Suppressor macrophage treated with lipopolysaccharide for 1 hour (primary cell): ENCODE results near the gene ZNHIT6.

Experiments
- DNase-seq, 3 donors: peaks; one replicate each; pipeline ENCODE4 v3.0.0-alpha.2; 2020 to 2022

The ZNHIT6 gene

DNA sequence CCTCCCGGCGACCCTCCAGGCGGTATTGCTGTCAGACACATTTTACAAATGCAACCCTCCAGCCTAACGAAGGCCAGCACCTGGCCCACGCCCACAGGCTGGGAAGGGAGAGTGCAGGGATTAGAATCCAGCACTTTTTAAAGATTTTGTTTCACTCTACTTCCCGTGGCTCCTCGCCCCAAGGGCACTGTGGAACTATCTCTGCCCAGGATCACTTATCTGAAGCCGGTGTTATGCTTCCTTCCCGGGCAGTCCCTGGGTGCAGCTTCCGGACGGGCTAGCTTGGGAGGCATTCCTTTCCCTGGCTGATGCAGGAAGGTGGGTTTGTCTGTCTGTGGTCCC is 91.9 kb downstream of the ZNHIT6 start:
- no peak for DNase-seq

DNA sequence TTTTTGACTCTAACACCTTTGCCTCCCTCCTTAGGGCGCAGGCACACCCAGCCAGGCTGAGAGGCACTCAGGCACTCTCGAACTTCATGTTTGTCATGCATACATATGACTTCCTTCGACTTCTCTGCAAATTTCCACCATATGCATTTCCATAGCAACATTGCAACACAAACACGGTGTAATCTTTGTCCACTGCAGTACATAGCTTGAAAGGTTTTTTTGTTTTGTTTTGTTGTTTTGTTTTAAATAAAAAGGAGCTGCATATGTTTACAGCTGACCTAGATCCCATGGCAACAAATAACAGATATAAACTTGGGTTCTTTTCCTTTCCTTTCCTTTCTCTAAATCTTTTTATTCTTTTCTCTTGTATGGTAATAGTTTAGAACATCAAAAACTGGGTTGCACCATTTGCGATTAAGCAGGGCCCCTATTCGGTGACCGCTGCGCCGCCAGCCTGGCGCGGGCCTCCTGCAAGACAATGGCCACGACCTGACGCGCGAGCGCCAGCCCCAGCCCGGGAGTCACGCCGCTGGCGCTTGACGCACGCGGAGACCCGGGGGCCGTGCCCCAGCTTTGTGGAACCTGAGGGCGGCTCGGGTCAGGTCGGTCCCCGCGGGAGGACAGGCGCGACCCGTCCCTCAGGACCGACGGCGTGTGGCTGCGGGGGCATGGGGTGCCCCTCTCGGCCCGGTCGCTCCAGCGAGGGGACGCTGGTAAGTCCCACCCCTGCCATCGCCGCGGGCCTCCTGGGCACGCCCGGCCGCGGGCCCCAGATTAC is 92.5 kb downstream of the ZNHIT6 start:
- no peak for DNase-seq

DNA sequence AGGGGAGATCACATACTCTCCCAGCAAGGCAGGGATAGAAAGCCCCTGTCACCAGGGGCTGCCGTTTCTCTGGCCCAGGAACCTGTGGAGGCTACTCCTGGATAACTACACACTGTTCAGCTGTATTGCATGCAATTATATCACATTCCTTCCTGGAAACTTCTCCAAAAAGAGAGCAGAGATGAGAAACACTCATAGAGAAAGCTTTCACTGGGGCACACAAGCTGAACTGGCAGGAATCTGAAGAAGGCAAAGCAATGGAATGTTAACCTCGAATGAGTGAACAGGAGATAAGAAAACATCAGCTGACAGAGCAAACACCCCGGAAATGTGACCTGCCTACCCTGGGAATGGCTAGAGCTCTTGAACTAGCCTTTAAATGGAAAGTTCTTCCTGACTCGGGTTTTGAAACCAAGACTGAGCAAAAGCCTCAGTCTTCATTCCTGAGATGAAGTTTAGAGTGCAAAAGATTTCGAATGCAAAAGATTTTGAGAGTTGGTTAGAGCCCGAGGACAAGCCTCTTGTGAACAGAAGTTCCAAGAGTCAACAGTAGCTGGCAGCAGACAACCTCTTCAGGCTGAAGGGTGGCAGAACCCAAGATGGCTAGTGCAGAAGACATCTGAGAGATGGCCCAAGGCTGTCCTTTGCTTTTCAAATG is 95.4 kb downstream of the ZNHIT6 start:
- DNase-seq, result no peak

DNA sequence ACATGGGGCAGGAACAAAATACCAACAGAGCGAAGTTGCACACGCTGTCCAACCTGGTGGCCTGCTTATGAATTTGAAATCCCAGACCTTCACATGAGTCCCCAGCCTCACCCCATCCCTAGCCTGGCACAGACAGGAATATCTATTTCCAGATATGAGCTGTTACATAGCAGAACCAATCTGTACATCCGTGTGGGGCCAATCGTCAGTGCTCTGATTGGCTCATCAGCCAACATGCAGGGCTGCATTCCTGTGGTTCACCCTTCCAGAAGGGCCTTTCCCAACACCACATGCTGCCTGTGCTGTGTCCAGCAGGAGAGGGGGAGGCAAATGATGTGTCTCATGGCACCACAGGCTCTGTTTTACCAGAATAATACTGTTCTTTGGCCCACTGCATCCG is 96.4 kb downstream of the ZNHIT6 start:
- no peak for DNase-seq

DNA sequence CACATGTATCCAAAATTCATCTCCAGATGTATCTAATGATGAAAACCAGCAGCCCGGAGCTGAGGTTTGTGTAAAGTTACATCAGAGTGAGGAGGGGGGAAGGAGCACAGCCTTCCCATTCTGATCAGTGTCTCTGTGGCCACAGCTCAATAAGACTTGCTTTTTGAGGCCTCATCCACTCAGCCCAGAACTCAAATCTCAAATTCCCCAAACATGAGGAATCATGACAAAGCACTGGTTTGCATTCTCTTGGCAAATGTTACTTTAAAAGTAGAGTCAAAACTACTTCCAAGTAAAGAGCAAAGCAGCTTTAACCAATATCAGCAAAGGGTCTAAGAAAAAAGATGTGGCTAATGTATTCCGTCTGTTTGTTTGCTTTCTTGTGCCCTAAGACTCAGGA is 96.8 kb downstream of the ZNHIT6 start:
- no peak for DNase-seq

DNA sequence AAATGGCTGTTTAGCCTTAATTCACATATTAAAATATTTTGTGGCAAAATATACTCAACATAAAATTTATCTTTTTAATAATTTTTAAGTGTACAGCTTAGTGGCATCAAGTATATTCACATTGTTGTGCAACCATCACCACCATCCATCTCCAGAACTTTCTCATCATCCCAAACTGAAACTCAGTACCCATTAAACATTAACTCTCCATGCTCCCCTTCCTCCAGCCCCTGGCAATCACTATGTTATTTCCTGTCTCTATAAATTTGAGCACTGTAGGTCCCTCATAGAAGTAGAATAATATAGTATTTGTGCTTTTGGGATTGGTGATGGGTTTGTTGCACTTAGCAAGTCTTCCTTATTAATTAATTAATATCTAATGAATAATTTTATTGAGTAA is 98.3 kb downstream of the ZNHIT6 start:
- DNase-seq, result no peak

DNA sequence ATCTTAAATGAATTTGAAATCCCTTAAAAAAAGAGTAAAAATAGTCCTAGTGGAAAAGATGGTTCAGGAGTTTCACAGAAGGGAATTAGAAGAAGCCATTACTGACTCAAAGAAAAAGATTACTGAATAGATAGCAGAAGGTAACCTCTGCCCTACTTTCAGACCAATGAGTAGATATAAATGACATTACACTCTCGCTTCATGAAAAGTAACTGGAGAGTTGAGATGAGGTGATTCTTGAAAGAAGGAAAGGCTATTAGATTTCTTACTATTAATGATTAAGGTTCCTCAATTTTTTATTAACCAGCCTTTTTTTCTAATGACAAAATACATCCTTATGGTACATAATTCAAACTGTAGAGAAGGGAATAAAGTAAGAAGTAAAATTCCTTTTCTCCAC is 99.4 kb downstream of the ZNHIT6 start:
- no peak for DNase-seq

DNA sequence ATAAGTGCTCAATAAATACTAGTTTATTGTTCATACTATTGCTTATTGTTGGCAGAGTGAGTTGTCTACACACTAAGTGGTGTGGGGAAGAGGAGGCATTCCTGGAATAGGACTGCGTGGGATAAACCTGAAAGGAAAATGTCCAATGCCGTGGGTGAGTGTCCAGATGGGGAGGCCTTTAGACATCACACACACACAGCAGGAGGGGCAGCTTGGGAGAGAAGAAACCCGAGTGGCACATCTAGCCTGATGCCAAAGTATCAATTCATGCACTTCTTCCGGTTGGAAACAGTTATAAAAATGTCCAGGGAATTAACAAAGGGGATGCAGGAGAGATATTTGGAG is 100.3 kb downstream of the ZNHIT6 start:
- no peak for DNase-seq

DNA sequence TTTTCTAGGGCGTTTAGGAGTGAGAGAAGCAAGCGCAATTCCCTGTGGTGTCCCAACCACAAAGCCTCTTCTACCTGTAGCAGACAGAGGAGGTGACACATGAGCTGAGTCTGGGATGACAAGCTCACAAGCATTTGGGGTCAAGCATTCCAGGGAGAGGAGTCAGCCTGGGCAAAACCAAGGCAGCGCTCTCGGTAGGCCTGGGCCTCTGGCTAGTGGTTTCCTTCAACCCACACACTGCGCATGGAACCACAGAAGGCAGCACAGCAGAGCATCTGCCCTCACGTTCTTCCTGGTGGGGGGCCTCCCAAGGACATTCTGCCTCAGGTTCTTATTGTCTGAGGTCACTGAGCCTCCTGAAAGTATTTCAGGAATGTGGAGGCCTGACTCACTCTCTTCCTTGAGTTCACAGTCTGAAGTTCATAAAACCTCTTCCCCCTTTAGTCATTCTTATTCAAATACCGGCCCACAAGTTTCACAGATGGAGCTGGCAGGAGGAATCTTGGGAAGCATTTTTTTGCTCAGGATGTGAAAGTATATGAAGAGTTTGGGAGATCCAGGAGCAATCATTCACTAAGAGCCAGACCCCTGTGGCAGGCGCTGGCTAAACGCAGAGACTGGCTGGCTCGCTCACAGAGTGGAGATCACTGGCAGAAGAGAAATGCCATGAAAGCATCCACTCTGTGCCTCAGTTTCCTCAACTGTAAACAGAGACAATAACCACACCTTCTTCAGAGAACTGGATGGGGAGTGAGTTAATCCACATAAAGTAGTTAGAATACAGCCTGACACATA is 100.9 kb downstream of the ZNHIT6 start:
- DNase-seq, result no peak

DNA sequence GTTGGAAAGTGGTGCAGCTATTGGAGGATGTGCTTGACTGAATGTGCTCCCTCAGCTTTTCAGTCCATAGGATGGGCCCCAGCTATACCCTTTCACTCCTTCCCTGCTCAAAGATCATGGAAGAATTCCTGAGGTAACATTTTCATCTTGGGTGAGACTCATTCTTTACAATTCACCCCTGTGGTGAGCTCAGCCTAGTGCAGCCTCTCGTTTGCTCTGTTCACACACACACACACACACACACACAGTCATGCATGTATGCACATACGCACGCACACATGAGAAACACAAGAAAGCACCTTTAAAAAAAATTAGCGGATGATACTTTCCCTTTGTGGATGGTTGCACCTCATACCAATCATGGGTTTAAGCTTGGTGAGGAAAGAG is 101.8 kb downstream of the ZNHIT6 start:
- DNase-seq, result no peak

DNA sequence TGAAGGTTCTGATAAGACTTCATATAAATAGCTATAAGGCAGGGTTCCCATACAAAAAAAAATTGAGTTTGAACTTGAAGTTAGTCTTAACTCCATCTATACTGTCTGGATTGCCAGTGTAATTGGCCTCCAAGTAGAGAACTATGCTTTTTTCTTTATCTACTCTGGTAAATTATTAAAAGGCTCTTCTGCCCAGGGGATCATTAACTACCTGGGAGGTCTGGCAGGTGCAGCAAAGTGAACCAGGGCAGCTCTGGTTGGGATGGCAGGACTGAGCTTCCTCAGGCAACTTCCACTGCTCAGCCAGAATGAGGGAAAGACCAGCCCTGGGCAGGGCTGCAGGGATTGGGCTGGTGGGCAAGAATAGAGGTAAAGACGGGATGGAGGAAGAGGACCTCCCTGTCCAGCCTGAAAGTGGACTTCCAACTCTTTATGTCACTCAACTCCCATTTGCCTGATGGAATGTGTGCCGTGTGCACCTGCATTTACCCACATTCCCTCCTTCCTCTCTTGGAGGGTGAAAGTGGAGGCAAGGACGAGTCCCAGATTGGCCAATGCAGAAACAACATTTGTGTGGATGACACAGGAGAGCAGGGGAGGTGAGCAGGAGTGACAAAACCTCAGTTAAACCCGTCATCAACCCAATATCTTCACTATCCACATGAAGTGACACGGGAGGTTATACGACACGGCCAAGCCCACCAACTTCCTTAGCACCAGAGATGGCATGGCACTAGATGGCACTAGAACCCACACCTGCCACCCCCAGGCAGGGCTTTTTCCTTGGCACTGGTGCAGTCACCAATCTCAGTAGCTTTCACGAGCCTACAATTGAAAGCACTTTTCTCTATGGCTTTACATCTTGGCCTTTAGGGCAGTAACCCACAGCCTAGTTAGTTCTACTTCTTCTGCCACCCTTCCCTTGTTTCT is 102.5 kb downstream of the ZNHIT6 start:
- no peak for DNase-seq

DNA sequence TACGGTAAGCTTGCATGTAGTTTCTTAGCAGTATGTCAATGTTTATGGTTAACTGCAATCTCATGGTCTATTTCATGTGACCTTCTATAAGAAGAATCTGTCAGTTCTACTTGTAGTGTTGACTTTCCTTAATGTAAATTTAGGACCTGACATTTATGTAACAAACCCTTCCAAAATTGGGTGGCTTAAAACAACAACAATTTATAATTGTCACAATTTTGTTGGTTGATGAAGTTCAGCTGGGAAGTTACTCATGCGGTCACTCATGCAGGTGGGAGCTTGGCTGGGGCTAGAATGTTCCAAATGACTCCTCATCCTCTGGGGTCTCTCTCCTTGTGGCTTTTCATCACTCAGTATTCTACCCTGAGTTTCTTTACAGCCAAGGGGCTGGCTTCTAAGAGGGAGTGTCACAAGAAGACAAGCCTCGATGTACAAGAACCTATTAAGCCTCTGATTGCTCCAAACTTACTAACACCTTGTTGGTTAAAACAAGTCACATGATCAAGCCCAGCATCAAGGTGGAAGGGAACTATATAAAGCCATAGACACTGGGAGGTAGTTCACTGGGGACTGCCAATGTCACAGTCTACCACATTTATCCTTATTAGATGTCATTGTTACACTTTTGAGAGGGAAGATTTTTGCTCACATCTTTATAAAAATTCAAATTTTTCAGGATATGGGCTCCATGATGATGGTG is 103.8 kb downstream of the ZNHIT6 start:
- DNase-seq, result no peak

DNA sequence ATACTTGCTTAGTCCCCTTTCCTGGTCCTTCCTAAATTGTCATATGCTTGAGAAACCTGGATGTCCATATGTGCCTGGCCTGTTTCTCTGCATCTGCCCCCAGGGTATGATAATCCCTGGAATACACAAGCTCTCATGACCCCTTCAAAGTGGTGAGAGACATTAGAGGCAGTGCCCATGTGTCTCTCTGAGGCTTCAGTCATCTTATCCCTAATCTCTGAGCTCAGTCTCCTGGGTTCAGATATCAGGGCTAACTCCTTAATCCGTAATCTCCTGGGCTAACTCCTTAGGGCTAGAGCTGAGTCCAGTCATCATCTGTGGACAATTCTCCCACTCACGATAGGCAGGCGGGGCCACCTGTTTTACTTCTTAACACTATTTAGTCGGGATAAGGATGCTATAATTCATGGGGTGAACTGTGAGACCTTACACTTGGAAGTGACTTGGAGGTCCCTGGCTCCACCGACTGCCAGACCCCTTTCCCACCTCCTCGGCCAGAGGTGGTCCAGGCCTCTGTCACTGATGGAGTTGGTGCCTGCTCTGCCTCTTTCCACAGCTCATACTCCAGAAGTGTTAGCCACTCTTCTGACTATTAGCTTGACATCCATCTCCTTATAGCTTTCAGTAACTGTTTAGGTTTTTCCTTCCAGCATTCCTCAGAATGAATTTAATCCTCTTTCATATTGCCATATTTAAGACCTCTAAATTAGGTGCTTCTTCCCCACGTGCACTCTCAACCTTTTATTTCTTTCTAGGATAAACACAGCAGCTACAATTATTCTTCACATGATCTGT is 105.0 kb downstream of the ZNHIT6 start:
- DNase-seq, result no peak

DNA sequence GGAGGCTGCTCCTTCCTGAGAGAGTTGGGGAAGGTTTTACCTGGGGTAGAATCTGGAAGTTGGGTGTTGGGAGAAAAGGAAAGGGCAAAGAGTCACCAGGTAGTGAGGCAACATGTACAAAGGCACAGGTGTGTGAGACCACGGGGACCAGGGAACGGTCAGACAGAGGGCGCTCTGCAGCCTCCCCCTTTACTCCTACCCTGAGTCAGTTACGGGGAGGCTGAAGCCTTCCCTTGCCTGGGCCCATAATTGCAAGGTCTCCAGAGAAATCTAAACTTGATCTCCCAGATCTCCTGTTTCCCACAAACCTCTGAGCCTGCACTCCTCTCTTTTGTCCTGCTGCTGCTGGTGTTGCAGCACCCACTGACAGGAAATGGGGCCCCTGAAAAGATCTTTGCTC is 105.7 kb downstream of the ZNHIT6 start:
- no peak for DNase-seq

DNA sequence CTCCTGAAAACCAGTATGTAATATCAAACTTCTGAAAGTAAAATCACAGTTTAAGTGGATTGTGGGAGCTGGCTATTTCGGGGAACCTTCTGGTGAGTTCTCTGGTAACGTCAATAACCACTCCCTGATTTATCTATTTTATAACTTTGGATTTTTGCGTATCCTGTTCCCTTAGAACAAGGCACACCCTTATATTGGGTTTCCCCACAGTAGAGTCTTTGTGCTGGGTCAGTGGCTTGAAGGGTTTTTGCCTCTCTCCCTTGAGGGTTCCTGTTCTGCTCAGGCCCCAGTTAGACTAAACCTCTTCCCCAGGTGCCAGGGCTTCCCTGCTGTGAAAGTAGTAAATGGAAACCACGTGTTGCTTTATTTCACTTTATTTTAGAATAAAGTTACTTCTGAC is 106.3 kb downstream of the ZNHIT6 start:
- DNase-seq, result no peak

DNA sequence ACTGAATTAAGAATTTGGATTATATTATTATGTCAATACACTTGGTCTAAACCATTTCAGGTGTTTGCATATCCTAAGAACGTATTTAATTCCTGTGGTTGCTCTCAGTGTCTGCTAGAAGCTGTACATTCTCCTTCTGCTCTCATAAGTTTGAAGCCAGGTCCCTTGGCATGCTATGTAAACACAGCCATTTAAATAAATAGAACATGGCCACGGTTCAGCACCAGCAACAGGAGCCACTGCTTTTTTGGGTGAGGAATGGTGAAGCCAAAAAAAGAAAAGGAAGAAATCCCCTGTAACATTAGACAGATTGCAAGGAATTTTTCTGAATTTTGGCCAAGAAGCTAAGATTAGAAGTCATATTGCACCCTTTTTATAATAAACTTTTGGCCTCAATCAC is 108.6 kb downstream of the ZNHIT6 start:
- no peak for DNase-seq
